PC-3 (cell line): ENCODE results near the gene IER3. TPM values are rescaled to one million over a fixed set of nuclear protein-coding genes. Genes with fewer than 3 reads are reported as not detected.

Experiments used
- ATAC-seq: fragments of 200-7000 bp; cut with Tn5 transposase; 2 replicates; pipeline ENCODE4 v1.9.1; 2020; ENCODE audit warnings: mild to moderate bottlenecking, moderate library complexity
- BruUV-seq: library from RNA; stranded (reverse); fragments of 400-500 nt; replicated peaks from 2 replicates; lab custom pipeline; 2021; lab: Mats Ljungman, UMichigan
- CTCF ChIA-PET: fragments of 300-600 bp; sonication (Branson Sonifier 250); formaldehyde crosslinking; loops from one replicate; lab custom pipeline; 2022; ENCODE audit warnings: antibody characterized with exemption; lab: Charles Lee
- POLR2A ChIA-PET: fragments of 300-600 bp; sonication (Branson Sonifier 250); formaldehyde crosslinking; loops from one replicate; lab custom pipeline; 2022; ENCODE audit warnings: antibody characterized with exemption; ENCODE audit not compliant: unreplicated experiment; lab: Charles Lee
- DNase-seq: peaks from one replicate; pipeline ENCODE4 v3.0.0-alpha.2; 2015
- H2AFZ ChIP-seq: fragments of 300-600 bp; sonication (generic); 2 replicates; pipeline ENCODE4 v1.6.0; 2016; ENCODE audit warnings: antibody characterized with exemption, low read length
- H3F3A ChIP-seq: fragments of 300-600 bp; sonication (generic); one replicate; pipeline ENCODE4 v1.6.0; 2017; ENCODE audit warnings: antibody characterized with exemption, low read length, control low read depth, mild to moderate bottlenecking; ENCODE audit not compliant: unreplicated experiment
- H3K27ac ChIP-seq: fragments of 300-600 bp; sonication (generic); 2 replicates; pipeline ENCODE4 v1.5.1; 2016; ENCODE audit warnings: mild to moderate bottlenecking, low read length
- H3K27me3 ChIP-seq: fragments of 300-600 bp; sonication (generic); 2 replicates; pipeline ENCODE4 v1.6.1; 2016; ENCODE audit warnings: low read length, mixed read lengths
- H3K36me3 ChIP-seq: fragments of 300-600 bp; sonication (generic); 2 replicates; pipeline ENCODE4 v1.6.1; 2016; ENCODE audit warnings: low read depth, mixed run types, low read length, mixed read lengths
- H3K4me1 ChIP-seq: fragments of 300-600 bp; sonication (generic); 2 replicates; pipeline ENCODE4 v1.5.1; 2016; ENCODE audit warnings: low read length; ENCODE audit not compliant: insufficient read depth
- H3K4me2 ChIP-seq: fragments of 300-600 bp; sonication (generic); 2 replicates; pipeline ENCODE4 v1.6.0; 2016; ENCODE audit warnings: low read length
- H3K4me3 ChIP-seq: fragments of 300-600 bp; sonication (generic); 2 replicates; pipeline ENCODE4 v1.5.1; 2016; ENCODE audit warnings: mild to moderate bottlenecking, low read length, mixed read lengths
- H3K79me2 ChIP-seq: fragments of 300-600 bp; sonication (generic); 2 replicates; pipeline ENCODE4 v1.6.1; 2017; ENCODE audit warnings: low read length, mixed read lengths
- H3K9ac ChIP-seq: fragments of 300-600 bp; sonication (generic); 2 replicates; pipeline ENCODE4 v1.6.0; 2016; ENCODE audit warnings: mild to moderate bottlenecking, low read length
- H3K9me2 ChIP-seq: fragments of 300-600 bp; sonication (generic); replicated peaks from 2 replicates; pipeline ENCODE4 v1.6.1; 2016; ENCODE audit warnings: mixed run types, low read length, mixed read lengths
- H3K9me3 ChIP-seq: fragments of 300-600 bp; sonication (generic); 2 replicates; pipeline ENCODE4 v1.6.1; 2016; ENCODE audit warnings: low read length, mixed read lengths
- H4K20me1 ChIP-seq: fragments of 300-600 bp; sonication (generic); 2 replicates; pipeline ENCODE4 v1.6.1; 2016; ENCODE audit warnings: low read length, mixed read lengths
- CTCF ChIP-seq: fragments of 300-600 bp; sonication (generic); conservative IDR thresholded peaks from 2 replicates; pipeline ENCODE4 v1.5.1; 2017; ENCODE audit warnings: antibody characterized with exemption, low read depth, mild to moderate bottlenecking, low read length
- EZH2 ChIP-seq: fragments of 300-600 bp; sonication (generic); IDR thresholded peaks from one replicate; pipeline ENCODE4 v1.6.1; 2017; ENCODE audit warnings: antibody characterized with exemption, mild to moderate bottlenecking, low read length; ENCODE audit not compliant: unreplicated experiment
- EZH2phosphoT487 ChIP-seq: fragments of 300-600 bp; sonication (generic); IDR thresholded peaks from 2 replicates; pipeline ENCODE4 v1.6.1; 2018; ENCODE audit warnings: mild to moderate bottlenecking, antibody characterized with exemption, low read length, borderline replicate concordance
- intact Hi-C: fragments of 100-400 bp; cut with micrococcal nuclease; formaldehyde crosslinking; loops from 2 replicates; pipeline ENCODE4 v1.9.0; 2023
- total RNA-seq: library from RNA; depleted of rRNA; stranded (reverse); fragments of >200 nt; gene quantifications from 2 replicates; pipeline ENCODE4 v1.2.3, GENCODE V29; 2014

Gene IER3
- total RNA-seq, 1 experiment from 2014 or later = 1,173 TPM

- no peak overlapping the region for H3K4me3 ChIP-seq
- H3K4me2 ChIP-seq = no peak overlapping the region
- H3K9me3 ChIP-seq = no peaks in the 10 kb centered on the region
- no TSS peak for BruUV-seq
- H3K27ac ChIP-seq = 0 out of 2 replicates have a peak overlapping the region, but pooled peaks have one; percentile 3
- TF ChIP-seq EZH2 (no peak), EZH2phosphoT487 (no peak), CTCF (no peak)
- H4K20me1 ChIP-seq = no peaks in the 10 kb centered on the region
- intact Hi-C loops = no loop called here
- peaks cover 6% of the 10 kb centered on the region for H3F3A ChIP-seq
- H3K27me3 ChIP-seq = no peaks in the 10 kb centered on the region
- no peak for DNase-seq
- peaks cover 22% of the 10 kb centered on the region for H3K4me1 ChIP-seq
- H3K9me2 ChIP-seq = no peaks in the 10 kb centered on the region
- CTCF ChIA-PET = no interaction called here
- peak overlapping the region; percentile 49; the same call in 1 of the 2 replicates for H2AFZ ChIP-seq
- no peaks in the 10 kb centered on the region for H3K79me2 ChIP-seq
- no peaks in the 10 kb centered on the region for H3K36me3 ChIP-seq
- peak; percentile 13; the same call in 1 of the 2 replicates for ATAC-seq
- POLR2A ChIA-PET = interaction anchor here (0.7 to 0.9 kb wide), 2 partner anchors 12 to 71 kb away, joined by 3 to 5 read pairs; no protein-coding TSS in a partner anchor
- no peak overlapping the region for H3K9ac ChIP-seq
Measured at GRCh38 chr6:30763618-30764489, 19.5 kb upstream of the IER3 start.

- ChIA-PET CTCF (interaction anchor here (0.6 kb wide), 2 partner anchors 35 to 70 kb away, joined by 4 read pairs; no protein-coding TSS in a partner anchor), POLR2A (interaction anchor here (0.6 kb wide), 1 partner anchor 36 kb away, joined by 5 read pairs; no protein-coding TSS in a partner anchor)
- BruUV-seq = no TSS peak
- no peak overlapping the region for H3K4me3 ChIP-seq
- 0 out of 2 replicates have a peak overlapping the region, but pooled peaks have one; percentile 3 for H3K27ac ChIP-seq
- no peaks in the 10 kb centered on the region for H3K36me3 ChIP-seq
- TF ChIP-seq EZH2phosphoT487 = no peak
- TF ChIP-seq EZH2 = no peak
- no peak for TF ChIP-seq CTCF
- no peaks in the 10 kb centered on the region for H3F3A ChIP-seq
- no peak overlapping the region for H3K4me2 ChIP-seq
- 0 out of 2 replicates have a peak overlapping the region, but pooled peaks have one; percentile 49 for H2AFZ ChIP-seq
- intact Hi-C loops = no loop called here
- H3K27me3 ChIP-seq = no peaks in the 10 kb centered on the region
- H4K20me1 ChIP-seq = no peaks in the 10 kb centered on the region
- no peaks in the 10 kb centered on the region for H3K9me3 ChIP-seq
- peaks cover 15% of the 10 kb centered on the region for H3K4me1 ChIP-seq
- no peaks in the 10 kb centered on the region for H3K9me2 ChIP-seq
- DNase-seq (no peak), ATAC-seq (no peak)
- no peaks in the 10 kb centered on the region for H3K79me2 ChIP-seq
- no peak overlapping the region for H3K9ac ChIP-seq
Measured at GRCh38 chr6:30763155-30763617, 18.8 kb upstream of the IER3 start.
